Cardiac fibroblast (primary cell): ENCODE measurements around the gene APBA1.

Experiments
- DNase-seq, 2 donors: peaks; one replicate each; pipeline versions ENCODE4 v3.0.0 to v3.0.0-alpha.2; 2010; ENCODE audit warnings: low read depth in 2 of 2
- H3K4me3 ChIP-seq, 2 donors: replicated peaks in 1 of 2; 1 replicate in 1 of 2; 2 replicates in 1 of 2; pipeline ENCODE4 v1.5.1; 2011; ENCODE audit warnings: low read depth in 2 of 2, low read length in 2 of 2, mild to moderate bottlenecking in 2 of 2, moderate library complexity in 1 of 2
- CTCF ChIP-seq: IDR thresholded peaks from one replicate; pipeline ENCODE4 v1.5.1; 2011; ENCODE audit warnings: low read depth, mild to moderate bottlenecking, low read length, inconsistent platforms

The APBA1 gene

GRCh38 chr9:69532396-69532795, 139.8 kb downstream of the APBA1 start:
- no peak for TF ChIP-seq CTCF
- DNase-seq = no peak
- H3K4me3 ChIP-seq = no peak overlapping the region

GRCh38 chr9:69527454-69527853, 144.7 kb downstream of the APBA1 start:
- H3K4me3 ChIP-seq = no peak overlapping the region
- DNase-seq = no peak
- no peak for TF ChIP-seq CTCF

GRCh38 chr9:69526699-69527098, 145.5 kb downstream of the APBA1 start:
- no peak for TF ChIP-seq CTCF
- DNase-seq = no peak
- H3K4me3 ChIP-seq = no peak overlapping the region

- no peak for DNase-seq
- H3K4me3 ChIP-seq = no peak overlapping the region
- no peak for TF ChIP-seq CTCF
Measured at GRCh38 chr9:69519470-69520240, 152.5 kb downstream of the APBA1 start.

GRCh38 chr9:69516353-69517322, 155.5 kb downstream of the APBA1 start:
- TF ChIP-seq CTCF = no peak
- DNase-seq = no peak
- H3K4me3 ChIP-seq = no peak overlapping the region

GRCh38 chr9:69515810-69516209, 156.4 kb downstream of the APBA1 start:
- no peak for DNase-seq
- H3K4me3 ChIP-seq = no peak overlapping the region
- TF ChIP-seq CTCF = no peak
